ENCODE measurements around the gene ARHGEF39.
"Not testable (repeated sequence)": the region's sequence is repeated elsewhere in the genome, so short reads cannot be mapped to it uniquely, and the experiment has no call there.

Gene ARHGEF39

DNA sequence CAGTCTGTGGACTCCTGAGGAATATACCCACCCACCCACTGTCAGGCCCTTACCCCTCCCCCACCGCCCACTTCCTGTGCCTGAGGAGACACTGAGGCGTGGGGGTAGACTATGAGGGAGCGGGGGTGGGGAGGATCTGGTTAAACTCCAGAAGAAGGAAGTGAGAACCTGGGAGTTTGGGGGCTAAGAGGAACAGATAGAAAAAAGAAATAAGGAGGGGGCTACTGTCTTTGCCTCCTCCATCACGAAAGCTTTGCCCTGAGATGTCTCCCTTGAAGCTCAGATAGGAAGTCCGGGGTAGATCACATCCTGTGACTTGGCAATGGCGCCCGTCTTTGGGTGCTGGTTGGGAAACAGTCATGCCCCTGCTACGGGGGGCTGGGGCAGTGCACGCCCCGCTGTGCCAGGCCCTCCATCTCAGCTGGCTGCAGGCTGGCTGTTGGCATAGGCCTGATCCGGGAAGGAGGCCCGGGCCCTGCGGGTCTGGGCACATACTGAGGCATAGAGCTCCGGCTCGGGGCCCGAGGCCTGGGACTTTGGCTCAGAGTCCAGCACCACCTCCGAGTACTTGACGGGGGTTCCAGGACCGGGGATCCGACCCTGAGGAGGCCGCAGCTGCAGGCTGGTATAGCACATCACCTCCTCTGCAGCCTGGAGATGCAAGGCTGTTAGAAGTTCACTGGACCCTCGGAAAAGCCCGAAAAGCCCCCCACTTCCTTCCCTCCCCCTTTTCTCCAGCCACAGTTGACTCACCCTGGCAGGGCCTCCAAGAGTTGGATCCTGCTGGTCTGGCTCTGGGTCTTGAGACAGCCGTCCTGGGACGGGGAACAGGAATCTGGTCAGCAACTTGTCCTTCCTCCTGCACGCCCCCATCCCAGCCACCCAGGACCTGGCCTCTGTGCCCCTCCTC is 15.3 kb downstream of the ARHGEF39 start:
- DNase-seq = peak; percentile 72

DNA sequence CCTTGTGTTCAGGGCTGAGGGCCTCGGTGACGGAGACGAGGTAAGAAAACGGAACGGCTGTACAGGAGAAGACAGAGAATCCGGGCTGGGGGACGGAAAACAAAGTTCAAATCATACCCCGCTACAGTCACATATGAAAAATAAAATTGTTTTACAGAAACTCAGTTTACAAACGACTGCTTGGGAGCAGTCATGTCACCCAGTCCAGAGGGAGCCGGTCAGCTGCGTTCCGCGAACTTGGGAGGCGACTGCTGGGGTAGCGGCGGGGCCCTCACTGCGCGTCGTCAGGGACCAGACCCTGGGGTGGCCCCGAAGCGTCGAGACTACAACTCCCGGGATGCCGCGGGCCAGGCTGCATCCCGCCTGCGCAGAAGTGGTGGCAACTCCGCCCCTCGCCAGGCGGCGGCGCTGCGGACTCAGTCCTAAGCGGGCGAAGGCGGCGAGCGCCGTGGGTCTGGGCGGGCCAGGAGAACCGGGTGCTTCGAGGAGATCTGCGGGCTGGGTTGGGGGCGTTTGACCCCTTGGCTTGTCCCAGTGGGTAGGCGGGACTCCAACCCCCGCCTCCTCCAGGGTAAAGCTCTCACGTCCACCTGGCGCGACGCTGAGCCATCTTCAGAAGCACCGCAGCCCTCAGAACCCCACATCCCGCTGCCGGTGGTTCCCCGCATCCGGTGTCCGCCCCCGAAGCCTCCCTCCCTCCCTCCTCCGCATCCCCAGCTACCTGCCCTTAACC is 18.3 kb downstream of the ARHGEF39 start:
- peak; percentile 96 for DNase-seq

- no peak for DNase-seq
Observed at GRCh38 chr9:35646153-35646532, 18.9 kb downstream of the ARHGEF39 start.

- not testable (repeated sequence) for DNase-seq
Observed at GRCh38 chr9:35645736-35646135, 19.3 kb downstream of the ARHGEF39 start.

GRCh38 chr9:35643046-35643445 is 21.9 kb downstream of the ARHGEF39 start:
- no peak for DNase-seq

GRCh38 chr9:35641478-35641877 is 23.5 kb downstream of the ARHGEF39 start:
- DNase-seq = not testable (repeated sequence)

DNA sequence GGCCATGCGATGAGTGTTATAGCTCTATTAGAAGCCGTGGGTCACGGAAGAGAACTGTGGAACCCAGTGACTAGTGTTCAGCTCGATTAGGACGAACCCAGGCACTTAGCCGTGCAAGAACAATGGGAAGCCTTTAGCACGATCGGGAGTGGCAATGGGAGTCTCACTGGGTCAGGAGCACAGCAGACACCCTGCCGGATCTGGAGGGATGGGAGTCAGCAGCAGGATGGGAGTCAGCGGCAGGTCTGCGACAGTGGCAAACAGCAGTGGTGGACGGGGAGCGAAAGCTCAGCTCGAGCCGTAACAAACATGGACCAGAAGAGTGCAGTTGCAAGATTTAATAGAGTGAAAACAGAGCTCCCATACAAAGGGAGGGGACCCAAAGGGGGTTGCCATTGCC is 24.6 kb downstream of the ARHGEF39 start:
- DNase-seq = not testable (repeated sequence)

DNA sequence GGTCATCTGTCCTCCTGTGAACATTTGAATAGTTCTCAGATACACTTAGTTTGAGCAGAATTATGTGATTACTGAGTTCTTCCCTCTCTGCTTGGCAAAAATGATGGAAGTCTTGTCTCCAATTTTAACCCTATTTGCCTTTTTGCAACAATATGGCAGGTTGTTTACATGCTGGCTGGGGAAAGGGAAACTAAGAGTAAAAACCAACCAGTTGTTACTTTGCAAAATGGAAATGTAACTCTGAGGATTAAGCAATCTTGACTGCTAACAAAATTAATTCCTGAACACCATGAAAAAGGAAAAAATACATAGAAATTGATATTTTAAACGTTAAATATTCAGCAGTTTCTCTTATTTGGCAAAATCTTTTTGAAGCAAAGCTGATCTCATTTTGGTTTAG is 25.4 kb downstream of the ARHGEF39 start:
- no peak for DNase-seq

DNA sequence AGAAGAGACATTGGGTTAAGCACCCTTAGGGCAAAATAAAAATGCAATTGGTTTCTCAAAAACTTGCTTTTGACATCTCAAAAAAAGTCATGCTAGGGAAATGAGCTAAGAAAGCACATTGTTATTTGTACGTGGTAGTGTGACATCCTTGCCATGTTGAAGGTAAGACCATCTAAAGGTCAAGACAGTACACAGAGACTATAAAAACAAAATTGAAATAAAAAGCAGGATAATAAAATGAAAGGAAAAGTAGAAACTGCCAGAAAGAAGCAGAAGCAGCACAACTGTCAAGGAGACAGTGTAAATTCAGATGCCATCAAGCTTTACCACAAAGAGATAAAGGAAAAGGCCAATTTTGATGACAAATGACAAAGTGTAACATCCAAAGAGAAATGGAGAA is 25.8 kb downstream of the ARHGEF39 start:
- not testable (repeated sequence) for DNase-seq

DNA sequence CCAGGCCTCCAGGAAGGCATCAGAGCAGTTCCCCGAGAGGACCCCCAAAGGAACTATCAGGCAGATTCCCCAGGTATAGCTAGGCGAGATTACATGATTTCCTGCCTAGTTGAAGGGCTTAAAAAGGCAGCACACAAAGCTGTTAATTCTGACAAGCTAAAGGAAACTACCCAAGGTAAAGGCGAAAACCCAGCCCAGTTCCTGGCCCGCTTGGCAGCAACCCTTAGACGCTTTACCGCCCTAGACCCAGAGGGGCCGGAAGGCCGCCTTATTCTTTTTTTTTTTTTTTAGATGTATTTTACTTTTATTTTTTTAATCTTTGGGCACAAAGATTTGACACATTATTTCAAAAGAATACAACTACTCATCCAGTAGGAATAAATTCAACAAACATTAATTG is 26.2 kb downstream of the ARHGEF39 start:
- not testable (repeated sequence) for DNase-seq

GRCh38 chr9:35637427-35637955 is 27.5 kb downstream of the ARHGEF39 start:
- DNase-seq = peak; percentile 32

- DNase-seq = peak; percentile 1
Observed at GRCh38 chr9:35636877-35637246, 28.1 kb downstream of the ARHGEF39 start.

GRCh38 chr9:35636135-35636876 is 28.7 kb downstream of the ARHGEF39 start:
- no peak for DNase-seq

DNA sequence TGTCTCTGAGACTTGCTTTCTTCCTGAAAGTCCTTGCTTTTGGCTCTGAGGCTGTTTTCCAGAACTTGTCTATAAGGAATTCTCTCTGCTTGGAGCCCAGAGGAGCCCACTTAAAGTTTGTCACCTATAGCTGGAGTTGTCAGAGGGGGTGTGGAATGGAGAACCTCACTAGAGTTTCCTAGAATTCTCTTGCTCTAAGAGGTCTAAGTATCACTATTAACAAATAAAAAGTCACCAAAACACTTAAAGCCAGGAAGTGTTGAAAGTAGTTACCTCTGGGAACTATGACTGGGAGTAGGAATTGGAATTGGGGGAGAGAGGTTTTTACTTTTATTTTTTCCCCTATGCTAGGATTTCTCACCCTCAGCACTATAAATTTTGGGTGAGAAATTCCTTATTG is 29.3 kb downstream of the ARHGEF39 start:
- DNase-seq = no peak

DNA sequence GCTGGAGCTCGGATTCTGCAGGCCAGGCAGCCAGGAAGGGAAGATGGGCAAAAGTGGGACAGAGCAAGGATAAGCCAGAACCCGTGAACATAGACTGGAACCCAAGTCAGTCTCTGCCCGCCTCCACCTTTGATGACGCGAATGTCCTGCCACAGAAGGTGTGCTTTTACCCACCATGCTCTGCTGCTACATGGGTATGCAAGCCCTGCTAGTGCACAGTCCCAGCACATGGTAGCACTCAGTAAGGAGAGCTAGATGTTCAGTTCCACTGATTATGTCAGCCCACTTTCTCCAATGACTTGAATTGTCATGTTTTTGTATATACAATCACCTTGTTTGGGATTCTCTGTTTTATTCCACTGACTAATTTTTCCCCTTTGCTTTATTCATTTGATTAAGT is 35.4 kb downstream of the ARHGEF39 start:
- DNase-seq = no peak

DNA sequence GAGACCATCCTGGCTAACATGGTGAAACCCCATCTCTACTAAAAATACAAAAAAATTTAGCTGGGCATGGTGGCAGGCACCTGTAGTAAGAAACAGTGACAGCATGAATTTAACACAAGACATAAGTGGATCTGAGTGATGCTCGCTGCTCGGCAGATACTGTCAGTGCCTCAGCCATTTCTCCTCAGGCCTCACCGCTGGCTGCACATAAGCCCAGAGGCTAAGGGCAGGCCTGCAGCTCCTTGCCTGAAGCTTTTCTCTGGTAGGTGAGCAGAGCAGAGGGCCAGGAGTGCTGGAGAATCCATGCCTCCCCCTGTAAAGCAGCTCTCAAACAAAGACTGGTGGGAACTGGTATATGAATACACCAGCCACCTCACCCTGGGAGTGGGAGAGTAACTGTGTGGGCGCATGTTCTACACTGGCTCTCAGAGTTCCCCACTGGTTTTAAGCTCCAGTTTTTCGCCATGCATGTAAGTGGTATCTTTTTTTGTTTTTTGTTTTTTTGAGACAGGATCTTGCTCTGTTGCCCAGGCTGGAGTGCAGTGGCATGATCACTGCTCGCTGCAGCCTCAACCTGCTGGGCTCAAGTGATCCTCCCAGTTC is 36.5 kb downstream of the ARHGEF39 start:
- no peak for DNase-seq

DNA sequence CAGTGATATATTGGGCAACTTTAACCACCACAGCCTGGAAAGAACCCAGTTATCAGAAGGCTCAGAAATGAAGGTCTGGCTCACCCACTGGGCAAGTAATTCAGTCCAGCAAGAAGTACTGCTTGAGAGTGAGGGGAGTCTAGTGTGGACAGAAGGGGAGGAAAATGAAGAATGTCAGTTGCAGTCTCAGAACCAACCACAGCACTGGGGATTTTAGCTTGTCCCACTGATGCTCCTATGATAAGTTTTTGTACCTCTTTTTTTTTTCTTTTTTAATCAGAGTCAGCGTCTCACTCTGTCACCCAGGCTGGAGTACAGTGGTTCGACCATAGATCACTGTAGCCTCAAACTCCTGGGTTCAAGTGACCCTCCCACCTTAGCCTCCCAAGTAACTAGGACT is 37.4 kb downstream of the ARHGEF39 start:
- DNase-seq = no peak

DNA sequence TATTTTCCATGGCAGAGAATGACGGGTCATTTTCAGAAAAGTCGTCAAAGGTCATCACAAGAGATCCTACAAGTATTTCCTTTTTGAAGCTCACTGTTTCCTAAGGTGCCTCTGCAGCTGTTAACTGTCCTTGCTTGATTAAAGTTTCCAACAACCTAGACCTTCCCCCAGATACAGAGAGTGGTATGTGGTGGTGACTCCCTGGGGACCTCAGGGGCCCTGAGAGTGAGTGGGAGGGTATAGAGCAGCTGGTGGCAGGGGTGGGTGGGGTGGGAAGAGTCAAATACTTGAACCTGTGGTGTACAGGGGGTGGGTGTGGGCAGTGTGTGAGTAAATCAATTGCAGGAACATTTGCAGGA is 45.2 kb downstream of the ARHGEF39 start:
- DNase-seq = no peak

DNA sequence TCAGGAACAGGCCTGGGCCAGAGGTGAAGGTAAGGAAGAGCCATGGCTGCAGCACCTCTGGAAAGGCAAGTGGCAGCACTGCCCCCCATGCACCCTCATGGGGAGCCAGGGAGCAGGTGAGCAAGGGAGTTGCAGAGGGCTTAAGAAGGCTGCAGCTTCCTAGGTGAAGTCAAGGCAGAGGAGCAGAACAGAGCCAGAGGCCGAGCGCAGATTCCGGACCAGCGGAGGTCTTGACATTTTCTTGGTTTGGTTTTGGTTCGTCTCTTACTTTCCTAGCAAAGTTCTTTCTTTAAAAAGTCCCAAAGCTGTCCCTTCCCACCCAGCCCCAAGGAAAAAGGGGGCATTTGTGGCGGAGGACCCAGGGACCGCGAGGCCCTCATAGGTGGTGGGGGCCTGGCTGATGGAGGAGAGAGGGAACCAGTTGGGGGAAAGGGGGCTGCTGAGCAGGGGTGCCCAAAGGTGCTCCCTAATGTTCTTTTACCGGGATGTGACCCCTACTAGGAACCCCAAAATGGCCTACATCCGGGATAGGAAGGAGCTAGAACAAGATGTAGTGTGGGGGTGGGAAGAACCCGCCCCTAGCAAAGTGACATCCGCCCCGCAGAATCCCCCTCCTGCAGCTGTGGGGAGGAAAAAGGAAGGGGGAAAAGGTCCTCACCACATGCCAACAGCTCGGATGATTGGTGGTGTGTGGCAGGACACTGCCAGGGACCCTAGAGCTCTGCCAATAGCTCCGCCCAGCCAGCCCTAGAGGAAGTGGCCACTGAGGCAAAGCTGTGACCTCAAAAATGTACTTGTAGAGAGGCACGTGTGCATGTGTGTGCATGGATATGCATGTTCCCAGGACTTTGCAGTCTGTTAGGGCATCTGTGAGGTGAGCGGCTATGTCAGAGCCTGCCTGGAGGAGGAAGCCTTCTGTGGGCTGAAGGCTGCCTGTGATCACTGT is 45.9 kb downstream of the ARHGEF39 start:
- DNase-seq = peak; percentile 74

DNA sequence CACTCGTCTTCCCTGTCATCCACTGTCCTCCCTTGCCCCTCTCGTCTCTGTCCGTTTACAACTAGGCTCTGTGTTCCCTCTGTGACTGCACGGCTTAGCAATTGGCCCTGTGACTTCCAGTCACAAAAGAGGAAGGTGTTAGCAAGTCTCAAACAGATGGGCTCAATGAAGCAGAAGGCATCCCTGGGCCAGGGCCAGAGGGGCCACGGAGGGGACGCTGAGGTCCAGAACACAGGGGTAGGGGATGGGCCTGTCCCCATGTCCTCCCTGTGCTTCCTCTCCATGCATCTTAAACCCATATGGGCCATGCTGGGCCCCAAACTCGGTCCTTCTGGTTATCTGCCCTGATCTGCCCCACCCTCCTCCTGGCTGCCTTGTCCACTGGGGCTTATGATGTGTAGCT is 46.7 kb downstream of the ARHGEF39 start, which contains the start of gene CD72:
CD72 (minus strand) TSS at position 89 of the 403 bp plus-strand sequence. CDS start 110 bp downstream, outside the sequence.
- DNase-seq = no peak

DNA sequence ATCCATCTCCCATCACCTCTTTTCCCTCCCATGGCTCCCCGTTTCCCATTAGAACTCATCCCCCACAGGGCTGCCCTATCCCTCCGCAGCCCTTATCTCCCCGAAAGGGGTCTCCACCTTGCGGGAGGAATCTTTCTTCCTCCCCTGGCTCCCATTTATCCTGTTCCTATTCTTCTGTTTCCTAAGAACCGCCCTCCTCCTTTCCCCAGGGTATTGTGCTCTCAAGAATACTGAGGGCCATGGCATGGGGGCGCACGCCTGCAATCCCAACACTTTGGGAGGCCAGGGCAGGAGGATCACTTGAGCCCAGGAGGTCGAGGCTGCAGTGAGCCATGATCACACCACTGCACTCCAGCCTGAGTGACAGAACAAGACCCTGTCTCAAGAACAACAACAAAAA is 47.4 kb downstream of the ARHGEF39 start:
- DNase-seq = no peak

Measured in activated CD8-positive, alpha-beta memory T cell treated with anti-CD3 and anti-CD28 coated beads, Interleukin-2, amount 50 U/mL, for 48 hours (primary cell).